ENCODE measurements around the gene ARSB. TPM values are rescaled to one million over a fixed set of nuclear protein-coding genes. Genes with fewer than 3 reads are reported as not detected.

The ARSB gene
- total RNA-seq, 1 donor from 2014 or later, result 19.3 TPM

DNA sequence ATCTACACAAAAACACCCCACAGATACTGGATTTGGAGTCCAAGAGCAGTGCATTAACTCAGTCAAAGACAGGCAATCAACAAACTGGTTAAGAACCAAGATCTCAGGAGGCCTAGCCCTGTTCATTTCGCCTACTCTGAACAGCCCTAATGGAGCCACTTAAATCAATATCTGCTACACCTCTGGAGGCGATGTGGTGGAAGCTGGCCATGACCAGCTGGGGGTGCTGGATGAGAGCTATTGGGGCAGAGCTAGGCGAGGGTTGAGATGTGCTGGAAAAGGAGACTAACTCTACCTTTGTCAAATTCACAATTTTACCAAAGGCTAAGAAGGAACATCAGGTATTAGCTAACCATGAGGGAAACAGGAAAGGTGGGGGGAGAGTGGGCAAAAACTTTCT, 23.3 kb upstream of the ARSB start:
- Mint-ChIP-seq H3K27me3 (ENCODE audit: unreplicated experiment) (no peaks in the 10 kb centered on the region), H3K27ac (ENCODE audit: unreplicated experiment) (no peak overlapping the region), H3K4me1 (ENCODE audit: unreplicated experiment) (no peaks in the 10 kb centered on the region), H3K4me3 (ENCODE audit: unreplicated experiment) (no peak overlapping the region), H3K9me3 (ENCODE audit: unreplicated experiment) (peaks cover 6% of the 10 kb centered on the region), H3K36me3 (ENCODE audit: low read depth, unreplicated experiment) (no peaks in the 10 kb centered on the region)
- no peak for DNase-seq (ENCODE audit: low spot score)
- TF ChIP-seq, protein P1, sequence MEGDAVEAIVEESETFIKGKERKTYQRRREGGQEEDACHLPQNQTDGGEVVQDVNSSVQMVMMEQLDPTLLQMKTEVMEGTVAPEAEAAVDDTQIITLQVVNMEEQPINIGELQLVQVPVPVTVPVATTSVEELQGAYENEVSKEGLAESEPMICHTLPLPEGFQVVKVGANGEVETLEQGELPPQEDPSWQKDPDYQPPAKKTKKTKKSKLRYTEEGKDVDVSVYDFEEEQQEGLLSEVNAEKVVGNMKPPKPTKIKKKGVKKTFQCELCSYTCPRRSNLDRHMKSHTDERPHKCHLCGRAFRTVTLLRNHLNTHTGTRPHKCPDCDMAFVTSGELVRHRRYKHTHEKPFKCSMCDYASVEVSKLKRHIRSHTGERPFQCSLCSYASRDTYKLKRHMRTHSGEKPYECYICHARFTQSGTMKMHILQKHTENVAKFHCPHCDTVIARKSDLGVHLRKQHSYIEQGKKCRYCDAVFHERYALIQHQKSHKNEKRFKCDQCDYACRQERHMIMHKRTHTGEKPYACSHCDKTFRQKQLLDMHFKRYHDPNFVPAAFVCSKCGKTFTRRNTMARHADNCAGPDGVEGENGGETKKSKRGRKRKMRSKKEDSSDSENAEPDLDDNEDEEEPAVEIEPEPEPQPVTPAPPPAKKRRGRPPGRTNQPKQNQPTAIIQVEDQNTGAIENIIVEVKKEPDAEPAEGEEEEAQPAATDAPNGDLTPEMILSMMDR (IDR thresholded peaks at IDR 0.05; ENCODE audit: unreplicated experiment), result no peak

DNA sequence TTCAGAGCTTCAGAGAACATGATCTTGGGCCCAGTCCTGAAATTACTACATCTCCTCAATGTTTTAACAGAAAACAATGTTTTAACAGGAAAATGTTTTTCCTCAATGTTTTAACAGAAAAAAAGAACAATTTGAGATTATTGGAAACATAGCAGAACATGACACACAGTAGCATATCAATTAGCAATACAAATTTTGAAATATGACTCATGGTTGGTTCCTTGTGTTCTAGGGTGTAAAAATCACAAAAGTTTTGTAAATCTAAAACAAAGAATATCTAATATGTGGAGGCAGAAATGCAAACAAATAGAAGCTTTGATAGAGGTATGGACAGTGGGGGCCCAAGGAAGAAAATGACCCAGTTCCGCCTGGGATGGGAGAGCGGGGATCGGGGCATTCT, 22.8 kb upstream of the ARSB start:
- H3K9me3 Mint-ChIP-seq (ENCODE audit: unreplicated experiment), result peaks cover under 1% of the 10 kb centered on the region
- no peak overlapping the region for H3K27ac Mint-ChIP-seq (ENCODE audit: unreplicated experiment)
- TF ChIP-seq, protein P1 (IDR thresholded peaks at IDR 0.05; ENCODE audit: unreplicated experiment), result no peak
- DNase-seq (ENCODE audit: low spot score), result no peak
- no peaks in the 10 kb centered on the region for H3K36me3 Mint-ChIP-seq (ENCODE audit: low read depth, unreplicated experiment)
- no peaks in the 10 kb centered on the region for H3K27me3 Mint-ChIP-seq (ENCODE audit: unreplicated experiment)
- H3K4me3 Mint-ChIP-seq (ENCODE audit: unreplicated experiment), result no peak overlapping the region
- H3K4me1 Mint-ChIP-seq (ENCODE audit: unreplicated experiment), result no peaks in the 10 kb centered on the region

DNA sequence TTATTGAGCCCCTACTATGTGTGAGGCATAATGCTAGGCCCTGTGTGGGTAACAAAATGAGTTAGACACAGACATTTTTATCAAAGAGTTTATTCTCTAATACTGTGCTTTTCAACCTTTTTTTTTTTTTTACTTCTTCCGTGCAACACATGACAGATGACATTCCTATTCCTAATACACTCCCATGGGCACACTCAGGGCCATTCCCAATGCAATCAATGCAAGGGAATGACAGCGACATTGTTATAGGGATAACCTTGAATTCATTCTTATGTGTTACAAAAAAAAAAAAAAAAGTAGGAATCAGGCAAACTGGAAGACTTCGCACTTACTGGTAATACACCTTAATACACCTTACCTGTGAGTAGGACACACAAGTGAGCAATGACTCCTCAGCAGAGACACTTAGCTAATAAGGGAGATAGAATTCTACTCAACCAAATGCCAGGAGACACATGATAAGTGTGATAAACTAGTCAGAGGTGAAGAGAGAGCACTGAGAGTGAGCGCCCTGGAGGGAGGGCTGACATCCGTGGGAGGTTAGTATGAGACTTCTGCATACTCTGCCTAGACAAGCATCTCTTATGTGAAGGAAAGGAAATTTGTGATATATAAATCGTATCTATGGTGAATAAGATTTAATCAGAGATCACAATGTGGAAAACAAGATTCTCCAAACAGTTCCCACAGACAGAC, 21.0 kb upstream of the ARSB start:
- no peaks in the 10 kb centered on the region for H3K36me3 Mint-ChIP-seq (ENCODE audit: low read depth, unreplicated experiment)
- no peak for DNase-seq (ENCODE audit: low spot score)
- H3K27me3 Mint-ChIP-seq (ENCODE audit: unreplicated experiment), result no peaks in the 10 kb centered on the region
- no peaks in the 10 kb centered on the region for H3K4me1 Mint-ChIP-seq (ENCODE audit: unreplicated experiment)
- H3K27ac Mint-ChIP-seq (ENCODE audit: unreplicated experiment), result no peak overlapping the region
- H3K4me3 Mint-ChIP-seq (ENCODE audit: unreplicated experiment), result no peak overlapping the region
- TF ChIP-seq, protein P1 (IDR thresholded peaks at IDR 0.05; ENCODE audit: unreplicated experiment), result no peak
- no peaks in the 10 kb centered on the region for H3K9me3 Mint-ChIP-seq (ENCODE audit: unreplicated experiment)

DNA sequence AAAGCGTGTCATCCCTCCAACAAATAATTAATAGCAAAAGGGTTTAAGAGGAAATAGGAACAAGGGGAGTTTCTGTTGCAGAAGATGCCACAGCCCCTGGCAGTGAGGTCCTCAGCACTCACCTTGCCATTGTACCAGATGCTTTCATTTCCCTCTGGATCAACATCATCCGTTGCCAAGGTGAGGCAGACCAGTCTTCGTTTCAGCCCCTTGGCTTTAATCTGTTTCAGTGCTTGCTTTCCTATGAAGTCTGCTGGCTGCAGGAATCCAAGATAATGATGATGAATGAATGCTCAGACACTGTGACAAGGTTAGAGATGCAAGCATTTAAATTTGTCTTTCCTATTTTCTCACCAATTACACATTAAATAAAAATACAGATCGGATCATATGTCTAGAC, 20.0 kb upstream of the ARSB start:
- DNase-seq (ENCODE audit: low spot score), result no peak
- Mint-ChIP-seq H3K4me1 (ENCODE audit: unreplicated experiment) (no peaks in the 10 kb centered on the region), H3K9me3 (ENCODE audit: unreplicated experiment) (no peaks in the 10 kb centered on the region), H3K27me3 (ENCODE audit: unreplicated experiment) (no peaks in the 10 kb centered on the region), H3K36me3 (ENCODE audit: low read depth, unreplicated experiment) (no peaks in the 10 kb centered on the region), H3K4me3 (ENCODE audit: unreplicated experiment) (no peak overlapping the region), H3K27ac (ENCODE audit: unreplicated experiment) (no peak overlapping the region)
- TF ChIP-seq, protein P1 (IDR thresholded peaks at IDR 0.05; ENCODE audit: unreplicated experiment), result no peak

DNA sequence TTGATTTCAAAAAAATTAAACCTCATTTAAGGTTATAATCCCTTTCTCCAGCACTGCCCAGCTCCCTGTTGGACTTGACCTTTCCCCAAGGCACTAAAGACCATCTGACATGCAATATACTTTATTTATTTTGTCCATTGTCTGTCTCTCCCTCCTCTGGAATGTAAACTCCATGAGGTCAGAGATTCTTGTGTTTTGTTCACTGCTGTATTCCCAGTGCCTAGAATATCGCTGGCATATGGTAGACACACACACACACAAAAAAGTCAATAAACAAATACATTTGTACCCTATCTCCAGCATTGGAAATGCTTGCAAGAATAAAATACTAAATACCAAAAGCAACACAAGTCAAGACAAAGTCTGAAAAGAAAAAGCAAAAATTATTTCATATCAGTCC, 17.3 kb upstream of the ARSB start:
- Mint-ChIP-seq H3K9me3 (ENCODE audit: unreplicated experiment) (no peaks in the 10 kb centered on the region), H3K4me3 (ENCODE audit: unreplicated experiment) (no peak overlapping the region), H3K4me1 (ENCODE audit: unreplicated experiment) (no peaks in the 10 kb centered on the region), H3K27me3 (ENCODE audit: unreplicated experiment) (no peaks in the 10 kb centered on the region), H3K36me3 (ENCODE audit: low read depth, unreplicated experiment) (no peaks in the 10 kb centered on the region), H3K27ac (ENCODE audit: unreplicated experiment) (no peak overlapping the region)
- no peak for DNase-seq (ENCODE audit: low spot score)
- TF ChIP-seq, protein P1 (IDR thresholded peaks at IDR 0.05; ENCODE audit: unreplicated experiment), result no peak
